ENCODE results near the gene RAI1.

The RAI1 gene

GRCh38 chr17:17749921-17750320, 68.7 kb downstream of the RAI1 start:
- peak in 12 of 14 donors; percentile 21 to 66 (median 50) for DNase-seq

- DNase-seq, result no peak
These were observed 69.6 kb downstream of the RAI1 start for GRCh38 chr17:17750881-17751280.

- DNase-seq, result no peak
These were observed 70.3 kb downstream of the RAI1 start for GRCh38 chr17:17751489-17752088.

GRCh38 chr17:17752089-17752820, 71.0 kb downstream of the RAI1 start:
- DNase-seq, result peak; percentile 59 to 98 (median 88)

- peak in 6 of 14 donors; percentile 30 to 73 (median 56) for DNase-seq
These were observed 71.6 kb downstream of the RAI1 start for GRCh38 chr17:17752821-17753321.

- DNase-seq, result no peak
These were observed 73.7 kb downstream of the RAI1 start for GRCh38 chr17:17754719-17755686.

GRCh38 chr17:17755715-17756114, 74.5 kb downstream of the RAI1 start:
- DNase-seq, result no peak

GRCh38 chr17:17757391-17757791, 76.1 kb downstream of the RAI1 start:
- no peak for DNase-seq

- no peak for DNase-seq
These were observed 76.9 kb downstream of the RAI1 start for GRCh38 chr17:17757956-17758845.

GRCh38 chr17:17758941-17759563, 77.8 kb downstream of the RAI1 start:
- DNase-seq, result no peak

GRCh38 chr17:17760350-17760749, 79.1 kb downstream of the RAI1 start:
- no peak for DNase-seq

GRCh38 chr17:17760872-17761550, 79.8 kb downstream of the RAI1 start:
- DNase-seq, result peak in 1 of 14 donors; percentile 40

GRCh38 chr17:17761894-17762743, 80.9 kb downstream of the RAI1 start:
- no peak for DNase-seq

- DNase-seq, result no peak
These were observed 81.5 kb downstream of the RAI1 start for GRCh38 chr17:17762744-17763105.

GRCh38 chr17:17763136-17763535, 81.9 kb downstream of the RAI1 start:
- no peak for DNase-seq

GRCh38 chr17:17763734-17764133, 82.5 kb downstream of the RAI1 start:
- peak in 1 of 14 donors; percentile 24 for DNase-seq

GRCh38 chr17:17765359-17766076, 84.3 kb downstream of the RAI1 start:
- DNase-seq, result no peak

- peak in 4 of 14 donors; percentile 17 to 59 (median 24) for DNase-seq
These were observed 85.0 kb downstream of the RAI1 start for GRCh38 chr17:17766077-17766743.

Data from C1 segment of cervical spinal cord (tissue), 14 donors.